ENCODE measurements around the gene USP21. TPM values are rescaled to one million over a fixed set of nuclear protein-coding genes. Genes with fewer than 3 reads are reported as not detected.

Gene USP21
- total and polyA plus RNA-seq, 7 experiments from 2014 or later: 15.2 to 66.0 (median 38.0) TPM

- ATAC-seq (no peak), DNase-seq (no peak)
- intact Hi-C loops (cut with micrococcal nuclease): no loop called here
- ChIA-PET POLR2A (interaction anchor here (0.6 to 1.9 kb wide), 3 partner anchors 11 to 186 kb away, joined by 3 to 6 read pairs (median 5); partner anchors contain the start of gene DEDD), CTCF (interaction anchor here (0.6 to 1.2 kb wide), 2 partner anchors 11 to 16 kb away, joined by 3 to 4 read pairs; partner anchors contain the start of gene DEDD)
- Mint-ChIP-seq H3K4me3 (no peak overlapping the region), H3K27ac (peak overlapping the region in 2 of 9 donors; percentile 19 to 21), H3K4me1 (peaks cover 25 to 56% (median 50%) of the 10 kb centered on the region in 7 donors), H3K9me3 (no peaks in the 10 kb centered on the region), H3K36me3 (peaks cover 15 to 36% (median 25%) of the 10 kb centered on the region in 5 donors), H3K27me3 (no peaks in the 10 kb centered on the region)
- no peaks in the 10 kb centered on the region for H3K27me3 ChIP-seq (ENCODE audit: control insufficient read depth in 2 of 2, insufficient read depth in 2 of 2, low read length in 2 of 2)
- peaks cover 4 to 66% (median 16%) of the 10 kb centered on the region in 3 experiments for H3K36me3 ChIP-seq (ENCODE audit: control insufficient read depth in 2 of 3, insufficient read depth in 3 of 3, low read length in 3 of 3)
- no peaks in the 10 kb centered on the region for H3K9me3 ChIP-seq (ENCODE audit: control insufficient read depth in 2 of 3, low read length in 3 of 3)
- no peak overlapping the region for H3K4me3 ChIP-seq (ENCODE audit: low read length)
- no peak overlapping the region for H3K27ac ChIP-seq (ENCODE audit: low read depth, low read length)
- H3K4me1 ChIP-seq (ENCODE audit: control insufficient read depth in 2 of 2, insufficient read depth in 2 of 2, low read length in 2 of 2): peaks cover 22 to 28% of the 10 kb centered on the region in 2 donors
Measured at GRCh38 chr1:161121834-161122233, 37.5 kb upstream of the USP21 start.

GRCh38 chr1:161122967-161123366 is 36.3 kb upstream of the USP21 start:
- Mint-ChIP-seq H3K27me3 (no peaks in the 10 kb centered on the region), H3K4me1 (peaks cover 31 to 57% (median 50%) of the 10 kb centered on the region in 7 donors), H3K4me3 (no peak overlapping the region), H3K9me3 (no peaks in the 10 kb centered on the region), H3K36me3 (peaks cover 15 to 47% (median 28%) of the 10 kb centered on the region in 5 donors), H3K27ac (peak overlapping the region in 3 of 9 donors; percentile 38 to 69 (median 60))
- CTCF ChIA-PET: no interaction called here
- H3K4me3 ChIP-seq (ENCODE audit: low read length): no peak overlapping the region
- H3K9me3 ChIP-seq (ENCODE audit: control insufficient read depth in 2 of 3, low read length in 3 of 3): no peaks in the 10 kb centered on the region
- ATAC-seq: no peak
- peaks cover 8 to 72% (median 24%) of the 10 kb centered on the region in 3 experiments for H3K36me3 ChIP-seq (ENCODE audit: control insufficient read depth in 2 of 3, insufficient read depth in 3 of 3, low read length in 3 of 3)
- DNase-seq: no peak
- H3K4me1 ChIP-seq (ENCODE audit: control insufficient read depth in 2 of 2, insufficient read depth in 2 of 2, low read length in 2 of 2): peaks cover 24 to 32% of the 10 kb centered on the region in 2 donors
- H3K27ac ChIP-seq (ENCODE audit: low read depth, low read length): no peak overlapping the region
- intact Hi-C loops (cut with micrococcal nuclease): no loop called here
- POLR2A ChIA-PET: no interaction called here
- H3K27me3 ChIP-seq (ENCODE audit: control insufficient read depth in 2 of 2, insufficient read depth in 2 of 2, low read length in 2 of 2): no peaks in the 10 kb centered on the region

- Histone ChIP-seq H3K4me1 (ENCODE audit: control insufficient read depth in 2 of 2, insufficient read depth in 2 of 2, low read length in 2 of 2) (peaks cover 21 to 34% of the 10 kb centered on the region in 2 donors), H3K27ac (ENCODE audit: low read depth, low read length) (peak overlapping the region; percentile 38), H3K36me3 (ENCODE audit: control insufficient read depth in 2 of 3, insufficient read depth in 3 of 3, low read length in 3 of 3) (peaks cover 6 to 52% (median 8%) of the 10 kb centered on the region in 3 experiments), H3K9me3 (ENCODE audit: control insufficient read depth in 2 of 3, low read length in 3 of 3) (no peaks in the 10 kb centered on the region), H3K4me3 (ENCODE audit: low read length) (no peak overlapping the region), H3K27me3 (ENCODE audit: control insufficient read depth in 2 of 2, insufficient read depth in 2 of 2, low read length in 2 of 2) (no peaks in the 10 kb centered on the region)
- H3K36me3 Mint-ChIP-seq: peaks cover 9 to 43% (median 23%) of the 10 kb centered on the region in 5 donors
- DNase-seq (no peak), ATAC-seq (no peak)
- ChIA-PET CTCF (interaction anchor here (0.6 to 1.6 kb wide), 4 partner anchors 9 to 138 kb away, joined by 3 to 4 read pairs (median 3); no protein-coding TSS in a partner anchor), POLR2A (interaction anchor here (0.5 to 3.1 kb wide), 7 partner anchors 10 to 323 kb away, joined by 3 to 15 read pairs (median 4); partner anchors contain the start of genes ARHGAP30, NIT1, PFDN2 and UFC1)
- H3K27me3 Mint-ChIP-seq: no peaks in the 10 kb centered on the region
- intact Hi-C loops (cut with micrococcal nuclease): no loop called here
- H3K9me3 Mint-ChIP-seq: no peaks in the 10 kb centered on the region
- peak overlapping the region in 6 of 9 donors; percentile 58 to 85 (median 66) for H3K27ac Mint-ChIP-seq
- H3K4me3 Mint-ChIP-seq: peak overlapping the region in 2 of 10 donors; percentile 22 to 80
- H3K4me1 Mint-ChIP-seq: peaks cover 36 to 63% (median 61%) of the 10 kb centered on the region in 7 donors
Measured at GRCh38 chr1:161127649-161128048, 31.7 kb upstream of the USP21 start.

- POLR2A ChIA-PET: interaction anchor here (0.6 to 3.1 kb wide), 4 partner anchors 11 to 78 kb away, joined by 3 to 15 read pairs (median 4); partner anchors contain the start of genes NIT1 and PFDN2
- no peaks in the 10 kb centered on the region for H3K9me3 Mint-ChIP-seq
- no peaks in the 10 kb centered on the region for H3K27me3 Mint-ChIP-seq
Measured at GRCh38 chr1:161128591-161129420, 30.5 kb upstream of the USP21 start.

GRCh38 chr1:161130266-161130665 is 29.0 kb upstream of the USP21 start:
- H3K4me3 ChIP-seq (ENCODE audit: low read length): no peak overlapping the region
- ChIA-PET CTCF (no interaction called here), POLR2A (interaction anchor here (0.6 to 3.1 kb wide), 6 partner anchors 12 to 793 kb away, joined by 3 to 15 read pairs (median 4); partner anchors contain the start of genes NIT1, PFDN2 and USF1)
- H3K36me3 Mint-ChIP-seq: peaks cover 6 to 29% (median 18%) of the 10 kb centered on the region in 5 donors
- peaks cover 38 to 68% (median 60%) of the 10 kb centered on the region in 7 donors for H3K4me1 Mint-ChIP-seq
- DNase-seq (no peak), ATAC-seq (no peak)
- no peaks in the 10 kb centered on the region for H3K27me3 ChIP-seq (ENCODE audit: control insufficient read depth in 2 of 2, insufficient read depth in 2 of 2, low read length in 2 of 2)
- H3K4me1 ChIP-seq (ENCODE audit: control insufficient read depth in 2 of 2, insufficient read depth in 2 of 2, low read length in 2 of 2): peaks cover 28 to 42% of the 10 kb centered on the region in 2 donors
- peaks cover 4 to 35% (median 8%) of the 10 kb centered on the region in 3 experiments for H3K36me3 ChIP-seq (ENCODE audit: control insufficient read depth in 2 of 3, insufficient read depth in 3 of 3, low read length in 3 of 3)
- H3K27me3 Mint-ChIP-seq: no peaks in the 10 kb centered on the region
- H3K4me3 Mint-ChIP-seq: peak overlapping the region in 1 of 10 donors; percentile 7
- no peaks in the 10 kb centered on the region for H3K9me3 Mint-ChIP-seq
- peak overlapping the region; percentile 89 for H3K27ac ChIP-seq (ENCODE audit: low read depth, low read length)
- H3K27ac Mint-ChIP-seq: peak overlapping the region in 4 of 9 donors; percentile 68 to 94 (median 90)
- H3K9me3 ChIP-seq (ENCODE audit: control insufficient read depth in 2 of 3, low read length in 3 of 3): no peaks in the 10 kb centered on the region
- intact Hi-C loops (cut with micrococcal nuclease): loop anchor here (10.0 kb wide), 3 partner anchors 295 to 785 kb away; partner anchors contain the start of genes COPA (in 1 of the 2) and NCSTN (in 1 of the 2)

More at GRCh38 chr1:161128591-161129420, 30.5 kb upstream of the USP21 start:
- H3K9me3 ChIP-seq (ENCODE audit: control insufficient read depth in 2 of 3, low read length in 3 of 3): no peaks in the 10 kb centered on the region
- H3K4me1 ChIP-seq (ENCODE audit: control insufficient read depth in 2 of 2, insufficient read depth in 2 of 2, low read length in 2 of 2): peaks cover 26 to 41% of the 10 kb centered on the region in 2 donors
- intact Hi-C loops (cut with micrococcal nuclease): no loop called here
- H3K27ac Mint-ChIP-seq: peak overlapping the region in 6 of 9 donors; percentile 58 to 94 (median 75)
- H3K4me3 Mint-ChIP-seq: peak overlapping the region in 9 of 10 donors; percentile 5 to 80 (median 29)
- peaks cover 36 to 63% (median 60%) of the 10 kb centered on the region in 7 donors for H3K4me1 Mint-ChIP-seq
- no peaks in the 10 kb centered on the region for H3K27me3 ChIP-seq (ENCODE audit: control insufficient read depth in 2 of 2, insufficient read depth in 2 of 2, low read length in 2 of 2)
- DNase-seq (no peak), ATAC-seq (no peak)
- CTCF ChIA-PET: interaction anchor here (1.6 kb wide), 1 partner anchor 12 kb away, joined by 4 read pairs; no protein-coding TSS in a partner anchor
- no peak overlapping the region for H3K4me3 ChIP-seq (ENCODE audit: low read length)
- peak overlapping the region; percentile 52 for H3K27ac ChIP-seq (ENCODE audit: low read depth, low read length)
- peaks cover 4 to 48% (median 8%) of the 10 kb centered on the region in 3 experiments for H3K36me3 ChIP-seq (ENCODE audit: control insufficient read depth in 2 of 3, insufficient read depth in 3 of 3, low read length in 3 of 3)
- peaks cover 9 to 36% (median 18%) of the 10 kb centered on the region in 5 donors for H3K36me3 Mint-ChIP-seq
